GM13977 (cell line): ENCODE data around the gene KLHL29.
"Not testable (repeated sequence)": the region's sequence is repeated elsewhere in the genome, so short reads cannot be mapped to it uniquely, and the experiment has no call there.

Source experiments
- DNase-seq: peaks from one replicate; pipeline ENCODE4 v3.0.0; 2012; ENCODE audit warnings: low spot score
- CTCF ChIP-seq: IDR thresholded peaks from 2 replicates; pipeline ENCODE4 v1.5.1; 2012; ENCODE audit warnings: mild to moderate bottlenecking, control low read depth; ENCODE audit not compliant: insufficient read depth; ENCODE audit errors: extremely low read depth, missing control alignments
- in situ Hi-C: fragments of 300-500 bp; cut with MboI; formaldehyde crosslinking; loops from one replicate; pipeline ENCODE4 v1.12.0; 2022; ENCODE audit warnings: low sequenced_read_pairs, low pct_unique_long_range_greater_than_20kb, mixed read lengths, inconsistent platforms; ENCODE audit not compliant: unreplicated experiment

The KLHL29 gene

GRCh38 chr2:23721454-23721826, 336.5 kb downstream of the KLHL29 start:
- DNase-seq, result no peak
- in situ Hi-C loops, result no loop called here
- no peak for TF ChIP-seq CTCF

GRCh38 chr2:23722255-23722654, 337.3 kb downstream of the KLHL29 start:
- in situ Hi-C loops, result no loop called here
- DNase-seq, result no peak
- no peak for TF ChIP-seq CTCF

- DNase-seq, in situ Hi-C loops: not testable (repeated sequence)
These were observed 338.1 kb downstream of the KLHL29 start for GRCh38 chr2:23723029-23723428.

GRCh38 chr2:23734416-23734815, 349.4 kb downstream of the KLHL29 start:
- in situ Hi-C loops, result no loop called here
- DNase-seq, result no peak
- TF ChIP-seq CTCF, result no peak

GRCh38 chr2:23736783-23737182, 351.8 kb downstream of the KLHL29 start:
- in situ Hi-C loops, DNase-seq: not testable (repeated sequence)

- no peak for DNase-seq
- no peak for TF ChIP-seq CTCF
- in situ Hi-C loops, result no loop called here
These were observed 360.2 kb downstream of the KLHL29 start for GRCh38 chr2:23745068-23745725.

- TF ChIP-seq CTCF, result no peak
- in situ Hi-C loops, result no loop called here
- peak; percentile 13 for DNase-seq
These were observed 360.7 kb downstream of the KLHL29 start for GRCh38 chr2:23745726-23746105.

- in situ Hi-C loops, result no loop called here
- DNase-seq, result no peak
- TF ChIP-seq CTCF, result no peak
These were observed 361.3 kb downstream of the KLHL29 start for GRCh38 chr2:23746141-23746863.
